Measurements from ENCODE around the gene SPSB3.
A peak's percentile ranks its signal among the peaks of the same experiment; 100 is the strongest.

SPSB3 gene

GRCh38 chr16:1781758-1782407 is 488 bp downstream of the SPSB3 start:
- Histone ChIP-seq H3K4me1 (ENCODE audit: control insufficient read depth, insufficient read depth, low read length) (peaks cover 9% of the 10 kb centered on the region), H3K36me3 (ENCODE audit: control insufficient read depth, insufficient read depth, low read length) (no peaks in the 10 kb centered on the region), H3K9me3 (ENCODE audit: control insufficient read depth, low read length) (no peaks in the 10 kb centered on the region), H3K27me3 (ENCODE audit: control insufficient read depth, insufficient read depth, low read length) (no peaks in the 10 kb centered on the region), H3K9ac (ENCODE audit: low read length) (peak overlapping the region; percentile 62), H3K4me3 (ENCODE audit: low read length) (peak overlapping the region; percentile 41)

GRCh38 chr16:1781254-1781653 is 1.1 kb downstream of the SPSB3 start:
- peak overlapping the region; percentile 62 for H3K9ac ChIP-seq (ENCODE audit: low read length)
- H3K4me3 ChIP-seq (ENCODE audit: low read length) = peak overlapping the region; percentile 41
- H3K4me1 ChIP-seq (ENCODE audit: control insufficient read depth, insufficient read depth, low read length) = peaks cover 9% of the 10 kb centered on the region
- H3K36me3 ChIP-seq (ENCODE audit: control insufficient read depth, insufficient read depth, low read length) = no peaks in the 10 kb centered on the region
- no peaks in the 10 kb centered on the region for H3K9me3 ChIP-seq (ENCODE audit: control insufficient read depth, low read length)
- no peaks in the 10 kb centered on the region for H3K27me3 ChIP-seq (ENCODE audit: control insufficient read depth, insufficient read depth, low read length)

GRCh38 chr16:1780677-1781072 is 1.7 kb downstream of the SPSB3 start:
- no peak overlapping the region for H3K9ac ChIP-seq (ENCODE audit: low read length)
- no peak overlapping the region for H3K4me3 ChIP-seq (ENCODE audit: low read length)
- no peaks in the 10 kb centered on the region for H3K27me3 ChIP-seq (ENCODE audit: control insufficient read depth, insufficient read depth, low read length)
- peaks cover 9% of the 10 kb centered on the region for H3K4me1 ChIP-seq (ENCODE audit: control insufficient read depth, insufficient read depth, low read length)
- H3K36me3 ChIP-seq (ENCODE audit: control insufficient read depth, insufficient read depth, low read length) = no peaks in the 10 kb centered on the region
- no peaks in the 10 kb centered on the region for H3K9me3 ChIP-seq (ENCODE audit: control insufficient read depth, low read length)

GRCh38 chr16:1779741-1780676 is 2.4 kb downstream of the SPSB3 start:
- Histone ChIP-seq H3K4me3 (ENCODE audit: low read length) (no peak overlapping the region), H3K36me3 (ENCODE audit: control insufficient read depth, insufficient read depth, low read length) (no peaks in the 10 kb centered on the region), H3K4me1 (ENCODE audit: control insufficient read depth, insufficient read depth, low read length) (peaks cover 9% of the 10 kb centered on the region)

GRCh38 chr16:1779234-1779701 is 3.1 kb downstream of the SPSB3 start:
- Histone ChIP-seq H3K9me3 (ENCODE audit: control insufficient read depth, low read length) (no peaks in the 10 kb centered on the region), H3K4me3 (ENCODE audit: low read length) (no peak overlapping the region), H3K4me1 (ENCODE audit: control insufficient read depth, insufficient read depth, low read length) (peaks cover 14% of the 10 kb centered on the region), H3K36me3 (ENCODE audit: control insufficient read depth, insufficient read depth, low read length) (no peaks in the 10 kb centered on the region), H3K27me3 (ENCODE audit: control insufficient read depth, insufficient read depth, low read length) (no peaks in the 10 kb centered on the region), H3K9ac (ENCODE audit: low read length) (no peak overlapping the region)

More at GRCh38 chr16:1779741-1780676, 2.4 kb downstream of the SPSB3 start:
- no peaks in the 10 kb centered on the region for H3K9me3 ChIP-seq (ENCODE audit: control insufficient read depth, low read length)
- no peak overlapping the region for H3K9ac ChIP-seq (ENCODE audit: low read length)
- no peaks in the 10 kb centered on the region for H3K27me3 ChIP-seq (ENCODE audit: control insufficient read depth, insufficient read depth, low read length)

- no peak overlapping the region for H3K9ac ChIP-seq (ENCODE audit: low read length)
- H3K27me3 ChIP-seq (ENCODE audit: control insufficient read depth, insufficient read depth, low read length) = no peaks in the 10 kb centered on the region
- H3K36me3 ChIP-seq (ENCODE audit: control insufficient read depth, insufficient read depth, low read length) = no peaks in the 10 kb centered on the region
- peaks cover 20% of the 10 kb centered on the region for H3K4me1 ChIP-seq (ENCODE audit: control insufficient read depth, insufficient read depth, low read length)
- H3K4me3 ChIP-seq (ENCODE audit: low read length) = no peak overlapping the region
- H3K9me3 ChIP-seq (ENCODE audit: control insufficient read depth, low read length) = no peaks in the 10 kb centered on the region
Measured at GRCh38 chr16:1778200-1779179, 3.9 kb downstream of the SPSB3 start.

GRCh38 chr16:1777375-1778199 is 4.8 kb downstream of the SPSB3 start:
- H3K36me3 ChIP-seq (ENCODE audit: control insufficient read depth, insufficient read depth, low read length) = no peaks in the 10 kb centered on the region

GRCh38 chr16:1776991-1777374 is 5.4 kb downstream of the SPSB3 start:
- no peaks in the 10 kb centered on the region for H3K9me3 ChIP-seq (ENCODE audit: control insufficient read depth, low read length)
- no peaks in the 10 kb centered on the region for H3K27me3 ChIP-seq (ENCODE audit: control insufficient read depth, insufficient read depth, low read length)
- H3K4me3 ChIP-seq (ENCODE audit: low read length) = no peak overlapping the region
- no peaks in the 10 kb centered on the region for H3K36me3 ChIP-seq (ENCODE audit: control insufficient read depth, insufficient read depth, low read length)
- no peak overlapping the region for H3K9ac ChIP-seq (ENCODE audit: low read length)
- H3K4me1 ChIP-seq (ENCODE audit: control insufficient read depth, insufficient read depth, low read length) = peaks cover 23% of the 10 kb centered on the region

More at GRCh38 chr16:1777375-1778199, 4.8 kb downstream of the SPSB3 start:
- H3K4me3 ChIP-seq (ENCODE audit: low read length) = no peak overlapping the region
- peaks cover 20% of the 10 kb centered on the region for H3K4me1 ChIP-seq (ENCODE audit: control insufficient read depth, insufficient read depth, low read length)
- H3K27me3 ChIP-seq (ENCODE audit: control insufficient read depth, insufficient read depth, low read length) = no peaks in the 10 kb centered on the region
- no peak overlapping the region for H3K9ac ChIP-seq (ENCODE audit: low read length)
- no peaks in the 10 kb centered on the region for H3K9me3 ChIP-seq (ENCODE audit: control insufficient read depth, low read length)

- Histone ChIP-seq H3K4me3 (ENCODE audit: low read length) (no peak overlapping the region), H3K36me3 (ENCODE audit: control insufficient read depth, insufficient read depth, low read length) (no peaks in the 10 kb centered on the region), H3K4me1 (ENCODE audit: control insufficient read depth, insufficient read depth, low read length) (peaks cover 23% of the 10 kb centered on the region)
Measured at GRCh38 chr16:1776672-1776955, 5.8 kb downstream of the SPSB3 start.

GRCh38 chr16:1775846-1776671 is 6.3 kb downstream of the SPSB3 start:
- Histone ChIP-seq H3K36me3 (ENCODE audit: control insufficient read depth, insufficient read depth, low read length) (no peaks in the 10 kb centered on the region), H3K4me1 (ENCODE audit: control insufficient read depth, insufficient read depth, low read length) (peaks cover 17% of the 10 kb centered on the region), H3K27me3 (ENCODE audit: control insufficient read depth, insufficient read depth, low read length) (no peaks in the 10 kb centered on the region), H3K4me3 (ENCODE audit: low read length) (no peak overlapping the region), H3K9ac (ENCODE audit: low read length) (no peak overlapping the region), H3K9me3 (ENCODE audit: control insufficient read depth, low read length) (no peaks in the 10 kb centered on the region)

More at GRCh38 chr16:1776672-1776955, 5.8 kb downstream of the SPSB3 start:
- Histone ChIP-seq H3K27me3 (ENCODE audit: control insufficient read depth, insufficient read depth, low read length) (no peaks in the 10 kb centered on the region), H3K9ac (ENCODE audit: low read length) (no peak overlapping the region), H3K9me3 (ENCODE audit: control insufficient read depth, low read length) (no peaks in the 10 kb centered on the region)
